CD4-positive, alpha-beta T cell treated with Interleukin-6 at 100 ng/mL for 8 hours (primary cell): ENCODE data around the gene DEPDC5.

Experiments
- DNase-seq: peaks from one replicate; pipeline ENCODE4 v3.0.0-alpha.2; 2020; ENCODE audit warnings: mixed read lengths, low spot score

Gene DEPDC5

GRCh38 chr22:31951194-31952093 is 197.6 kb downstream of the DEPDC5 start:
- DNase-seq, result no peak

- no peak for DNase-seq
These were observed 198.2 kb downstream of the DEPDC5 start for GRCh38 chr22:31952094-31952401.

GRCh38 chr22:31952472-31952871 is 198.7 kb downstream of the DEPDC5 start:
- no peak for DNase-seq

GRCh38 chr22:31953261-31953660 is 199.4 kb downstream of the DEPDC5 start:
- no peak for DNase-seq

GRCh38 chr22:31954535-31955523 is 201.0 kb downstream of the DEPDC5 start:
- DNase-seq, result no peak

GRCh38 chr22:31956360-31956759 is 202.5 kb downstream of the DEPDC5 start:
- peak; percentile 24 for DNase-seq
